ENCODE data around the gene VWF. TPM values are rescaled to one million over a fixed set of nuclear protein-coding genes. Genes with fewer than 3 reads are reported as not detected.

Gene VWF
- total RNA-seq, 1 experiment from 2014 or later, result 0.48 TPM

- BruUV-seq (replicated peaks), result no TSS peak
- no peaks in the 10 kb centered on the region for H3K36me3 ChIP-seq (ENCODE audit: low read depth)
- H4K20me1 ChIP-seq (ENCODE audit: insufficient read depth), result no peaks in the 10 kb centered on the region
- H3K4me2 ChIP-seq, result no peak overlapping the region
- no peaks in the 10 kb centered on the region for H3K9me3 ChIP-seq (ENCODE audit: insufficient read depth, low read depth)
- no peaks in the 10 kb centered on the region for H3K79me2 ChIP-seq (ENCODE audit: low read depth)
- H3K27ac ChIP-seq, result no peak overlapping the region
- H3K4me3 ChIP-seq, result no peak overlapping the region
- no peaks in the 10 kb centered on the region for H3K9me2 ChIP-seq (ENCODE audit: insufficient read depth)
- H3F3A ChIP-seq (ENCODE audit: insufficient read depth, low read depth), result no peaks in the 10 kb centered on the region
- CTCF ChIA-PET, result no interaction called here
- DNase-seq, result no peak
- no peak for TF ChIP-seq EZH2 (IDR thresholded peaks at IDR 0.05; ENCODE audit: low read depth)
- peaks cover 100% of the 10 kb centered on the region for H3K27me3 ChIP-seq (ENCODE audit: insufficient read depth, low read depth)
- POLR2A ChIA-PET (ENCODE audit: unreplicated experiment), result no interaction called here
- no peaks in the 10 kb centered on the region for H3K4me1 ChIP-seq (replicated peaks; ENCODE audit: insufficient read depth)
- no peak overlapping the region for H2AFZ ChIP-seq
- intact Hi-C loops (cut with micrococcal nuclease; ENCODE audit: unreplicated experiment), result no loop called here
These were observed 175.8 kb downstream of the VWF start for GRCh38 chr12:5948696-5949095.

- H3K79me2 ChIP-seq (ENCODE audit: low read depth), result no peaks in the 10 kb centered on the region
- H3K4me3 ChIP-seq, result no peak overlapping the region
- H3K4me1 ChIP-seq (replicated peaks; ENCODE audit: insufficient read depth), result no peaks in the 10 kb centered on the region
- H3F3A ChIP-seq (ENCODE audit: insufficient read depth, low read depth), result no peaks in the 10 kb centered on the region
- H3K4me2 ChIP-seq, result no peak overlapping the region
- H3K9me3 ChIP-seq (ENCODE audit: insufficient read depth, low read depth), result no peaks in the 10 kb centered on the region
- H3K36me3 ChIP-seq (ENCODE audit: low read depth), result no peaks in the 10 kb centered on the region
- no peak overlapping the region for H3K27ac ChIP-seq
- no peaks in the 10 kb centered on the region for H4K20me1 ChIP-seq (ENCODE audit: insufficient read depth)
- ChIA-PET POLR2A (ENCODE audit: unreplicated experiment) (no interaction called here), CTCF (interaction anchor here (0.6 kb wide), 1 partner anchor 42 kb away, joined by 3 read pairs; no protein-coding TSS in a partner anchor)
- no peak for TF ChIP-seq CTCF (conservative IDR thresholded peaks at IDR 0.05)
- no peak for TF ChIP-seq EZH2 (IDR thresholded peaks at IDR 0.05; ENCODE audit: low read depth)
- intact Hi-C loops (cut with micrococcal nuclease; ENCODE audit: unreplicated experiment), result no loop called here
- H3K27me3 ChIP-seq (ENCODE audit: insufficient read depth, low read depth), result peaks cover 100% of the 10 kb centered on the region
- H3K9me2 ChIP-seq (ENCODE audit: insufficient read depth), result no peaks in the 10 kb centered on the region
- no peak overlapping the region for H2AFZ ChIP-seq
- DNase-seq, result peak in 1 of 2 experiments; percentile 27
- BruUV-seq (replicated peaks), result no TSS peak
These were observed 177.5 kb downstream of the VWF start for GRCh38 chr12:5947006-5947405.

- CTCF ChIA-PET, result no interaction called here
- H3K4me2 ChIP-seq, result no peak overlapping the region
- DNase-seq, result no peak
- H2AFZ ChIP-seq, result no peak overlapping the region
- H3K4me3 ChIP-seq, result no peak overlapping the region
- POLR2A ChIA-PET (ENCODE audit: unreplicated experiment), result no interaction called here
- no peaks in the 10 kb centered on the region for H3K36me3 ChIP-seq (ENCODE audit: low read depth)
- BruUV-seq (replicated peaks), result no TSS peak
- peaks cover 100% of the 10 kb centered on the region for H3K27me3 ChIP-seq (ENCODE audit: insufficient read depth, low read depth)
- TF ChIP-seq EZH2 (IDR thresholded peaks at IDR 0.05; ENCODE audit: low read depth), result no peak
- no peak for TF ChIP-seq CTCF (conservative IDR thresholded peaks at IDR 0.05)
- H3K27ac ChIP-seq, result no peak overlapping the region
- intact Hi-C loops (cut with micrococcal nuclease; ENCODE audit: unreplicated experiment), result no loop called here
- H3F3A ChIP-seq (ENCODE audit: insufficient read depth, low read depth), result no peaks in the 10 kb centered on the region
- H3K9me2 ChIP-seq (ENCODE audit: insufficient read depth), result no peaks in the 10 kb centered on the region
- no peaks in the 10 kb centered on the region for H4K20me1 ChIP-seq (ENCODE audit: insufficient read depth)
- H3K9me3 ChIP-seq (ENCODE audit: insufficient read depth, low read depth), result no peaks in the 10 kb centered on the region
- H3K4me1 ChIP-seq (replicated peaks; ENCODE audit: insufficient read depth), result no peaks in the 10 kb centered on the region
- no peaks in the 10 kb centered on the region for H3K79me2 ChIP-seq (ENCODE audit: low read depth)
These were observed 178.1 kb downstream of the VWF start for GRCh38 chr12:5946388-5946787.

Measured in PC-9 (cell line).